ENCODE measurements around the gene MXRA5.

- TF ChIP-seq NFIC (IDR thresholded peaks at IDR 0.05) (no peak), YY1 (IDR thresholded peaks at IDR 0.05; ENCODE audit: low read depth) (no peak), REST (IDR thresholded peaks at IDR 0.05; ENCODE audit: low read depth) (no peak), EGR1 (IDR thresholded peaks at IDR 0.05) (no peak), EP300 (IDR thresholded peaks at IDR 0.05; ENCODE audit: borderline replicate concordance) (no peak), MAX (IDR thresholded peaks at IDR 0.05) (no peak), TAF1 (IDR thresholded peaks at IDR 0.05; ENCODE audit: low read depth) (no peak), TEAD4 (IDR thresholded peaks at IDR 0.05) (no peak), CEBPB (IDR thresholded peaks at IDR 0.05) (no peak), RAD21 (IDR thresholded peaks at IDR 0.05; ENCODE audit: low read depth) (no peak), TCF12 (IDR thresholded peaks at IDR 0.05; ENCODE audit: low read depth) (no peak), CREB1 (IDR thresholded peaks at IDR 0.05; ENCODE audit: low read depth) (no peak)
These were observed 65.7 kb downstream of the MXRA5 start for GRCh38 chrX:3280706-3281105.
